ENCODE data around the gene TEX28.
A peak's percentile ranks its signal among the peaks of the same experiment; 100 is the strongest.
"Not testable (repeated sequence)": the region's sequence is repeated elsewhere in the genome, so short reads cannot be mapped to it uniquely, and the experiment has no call there.

TEX28 gene

GRCh38 chrX:154300816-154301215 lies 5.9 kb upstream of the TEX28 start:
- no peaks in the 10 kb centered on the region for H3K27me3 ChIP-seq (ENCODE audit: low read depth, low read length)
- H3K9me3 ChIP-seq (ENCODE audit: insufficient read depth, low read length), result no peaks in the 10 kb centered on the region
- H3K4me2 ChIP-seq (ENCODE audit: low read length), result no peak overlapping the region
- no peaks in the 10 kb centered on the region for H3K79me2 ChIP-seq (ENCODE audit: low read length)
- no peak overlapping the region for H3K4me3 ChIP-seq (ENCODE audit: low read length)
- no peak overlapping the region for H2AFZ ChIP-seq (ENCODE audit: low read depth, low read length)
- TF ChIP-seq CTCF (IDR thresholded peaks at IDR 0.05; ENCODE audit: low read depth, low read length) (no peak), EZH2phosphoT487 (IDR thresholded peaks at IDR 0.05; ENCODE audit: low read depth) (no peak)
- no peaks in the 10 kb centered on the region for H3K36me3 ChIP-seq (replicated peaks; ENCODE audit: low read depth, low read length)
- H4K20me1 ChIP-seq (ENCODE audit: insufficient read depth, low read length), result no peaks in the 10 kb centered on the region
- no peak overlapping the region for H3K9ac ChIP-seq (ENCODE audit: low read length)
- H3K4me1 ChIP-seq (ENCODE audit: low read length), result peaks cover 19% of the 10 kb centered on the region
- H3K27ac ChIP-seq (ENCODE audit: low read length), result no peak overlapping the region

- H3K27ac ChIP-seq (ENCODE audit: low read length), result peak overlapping the region; percentile 16; the same call in 1 of the 2 replicates
Measured at GRCh38 chrX:154298312-154298711, 3.4 kb upstream of the TEX28 start.

GRCh38 chrX:154296731-154297130 lies 1.8 kb upstream of the TEX28 start:
- H3K4me2 ChIP-seq (ENCODE audit: low read length), result no peak overlapping the region
- H2AFZ ChIP-seq (ENCODE audit: low read depth, low read length), result no peak overlapping the region
- H3K9me3 ChIP-seq (ENCODE audit: insufficient read depth, low read length), result no peaks in the 10 kb centered on the region
- no peak overlapping the region for H3K9ac ChIP-seq (ENCODE audit: low read length)
- H4K20me1 ChIP-seq (ENCODE audit: insufficient read depth, low read length), result no peaks in the 10 kb centered on the region
- no peaks in the 10 kb centered on the region for H3K27me3 ChIP-seq (ENCODE audit: low read depth, low read length)
- TF ChIP-seq CTCF (IDR thresholded peaks at IDR 0.05; ENCODE audit: low read depth, low read length), result no peak
- TF ChIP-seq EZH2phosphoT487 (IDR thresholded peaks at IDR 0.05; ENCODE audit: low read depth), result no peak
- no peak overlapping the region for H3K27ac ChIP-seq (ENCODE audit: low read length)
- H3K4me3 ChIP-seq (ENCODE audit: low read length), result no peak overlapping the region
- peaks cover 15% of the 10 kb centered on the region for H3K4me1 ChIP-seq (ENCODE audit: low read length)
- no peaks in the 10 kb centered on the region for H3K36me3 ChIP-seq (replicated peaks; ENCODE audit: low read depth, low read length)
- no peaks in the 10 kb centered on the region for H3K79me2 ChIP-seq (ENCODE audit: low read length)

More at GRCh38 chrX:154298312-154298711, 3.4 kb upstream of the TEX28 start:
- Histone ChIP-seq H3K79me2 (ENCODE audit: low read length) (no peaks in the 10 kb centered on the region), H3K9ac (ENCODE audit: low read length) (0 out of 2 replicates have a peak overlapping the region, but pooled peaks have one; percentile 35), H3K4me3 (ENCODE audit: low read length) (peak overlapping the region; percentile 43; the same call in 1 of the 2 replicates), H3K36me3 (replicated peaks; ENCODE audit: low read depth, low read length) (no peaks in the 10 kb centered on the region), H3K9me3 (ENCODE audit: insufficient read depth, low read length) (no peaks in the 10 kb centered on the region), H4K20me1 (ENCODE audit: insufficient read depth, low read length) (no peaks in the 10 kb centered on the region), H3K27me3 (ENCODE audit: low read depth, low read length) (no peaks in the 10 kb centered on the region), H3K4me1 (ENCODE audit: low read length) (peaks cover 15% of the 10 kb centered on the region), H2AFZ (ENCODE audit: low read depth, low read length) (peak overlapping the region; percentile 87), H3K4me2 (ENCODE audit: low read length) (peak overlapping the region; percentile 64)
- TF ChIP-seq CTCF (IDR thresholded peaks at IDR 0.05; ENCODE audit: low read depth, low read length) (no peak), EZH2phosphoT487 (IDR thresholded peaks at IDR 0.05; ENCODE audit: low read depth) (no peak)

- TF ChIP-seq EZH2phosphoT487 (IDR thresholded peaks at IDR 0.05; ENCODE audit: low read depth) (no peak), CTCF (IDR thresholded peaks at IDR 0.05; ENCODE audit: low read depth, low read length) (no peak)
- no peaks in the 10 kb centered on the region for H3K27me3 ChIP-seq (ENCODE audit: low read depth, low read length)
Measured at GRCh38 chrX:154295664-154296310, 863 bp upstream of the TEX28 start, which contains the start of gene TKTL1. Gene TKTL1, plus strand, starts transcription at chrX:154295795. Its CDS starts 65 bp downstream, at chrX:154295860.

GRCh38 chrX:154286406-154286805 lies 8.5 kb downstream of the TEX28 start:
- not testable (repeated sequence) for H3K4me1 ChIP-seq (ENCODE audit: low read length); H3K79me2 ChIP-seq (ENCODE audit: low read length); H2AFZ ChIP-seq (ENCODE audit: low read depth, low read length); H4K20me1 ChIP-seq (ENCODE audit: insufficient read depth, low read length); H3K27me3 ChIP-seq (ENCODE audit: low read depth, low read length); H3K4me2 ChIP-seq (ENCODE audit: low read length); H3K27ac ChIP-seq (ENCODE audit: low read length); H3K9me3 ChIP-seq (ENCODE audit: insufficient read depth, low read length); H3K4me3 ChIP-seq (ENCODE audit: low read length); H3K9ac ChIP-seq (ENCODE audit: low read length); H3K36me3 ChIP-seq (replicated peaks; ENCODE audit: low read depth, low read length)

More at GRCh38 chrX:154295664-154296310, 863 bp upstream of the TEX28 start, which contains the start of gene TKTL1:
- no peak within 1 kb of the TSS for H3K4me2 ChIP-seq (ENCODE audit: low read length)
- H3K36me3 ChIP-seq (replicated peaks; ENCODE audit: low read depth, low read length), result no peaks in the 10 kb centered on the region
- no peaks in the 10 kb centered on the region for H4K20me1 ChIP-seq (ENCODE audit: insufficient read depth, low read length)
- H2AFZ ChIP-seq (ENCODE audit: low read depth, low read length), result no peak within 1 kb of the TSS
- no peaks in the 10 kb centered on the region for H3K79me2 ChIP-seq (ENCODE audit: low read length)
- no peaks in the 10 kb centered on the region for H3K9me3 ChIP-seq (ENCODE audit: insufficient read depth, low read length)
- no peak within 1 kb of the TSS for H3K27ac ChIP-seq (ENCODE audit: low read length)
- H3K9ac ChIP-seq (ENCODE audit: low read length), result no peak within 1 kb of the TSS
- no peak within 1 kb of the TSS for H3K4me3 ChIP-seq (ENCODE audit: low read length)
- peaks cover 15% of the 10 kb centered on the region for H3K4me1 ChIP-seq (ENCODE audit: low read length)

GRCh38 chrX:154284489-154285338 lies 10.2 kb downstream of the TEX28 start:
- not testable (repeated sequence) for H3K79me2 ChIP-seq (ENCODE audit: low read length); H3K9me3 ChIP-seq (ENCODE audit: insufficient read depth, low read length); H2AFZ ChIP-seq (ENCODE audit: low read depth, low read length); H3K4me1 ChIP-seq (ENCODE audit: low read length); H3K27me3 ChIP-seq (ENCODE audit: low read depth, low read length); H3K27ac ChIP-seq (ENCODE audit: low read length); H3K4me3 ChIP-seq (ENCODE audit: low read length); H3K36me3 ChIP-seq (replicated peaks; ENCODE audit: low read depth, low read length); H3K9ac ChIP-seq (ENCODE audit: low read length); H3K4me2 ChIP-seq (ENCODE audit: low read length); H4K20me1 ChIP-seq (ENCODE audit: insufficient read depth, low read length)

Data from OCI-LY3 (cell line).